GM10266 (cell line): ENCODE data around the gene GPR12.

Experiments used
- DNase-seq: peaks from one replicate; pipeline ENCODE4 v3.0.0; 2012; ENCODE audit errors: extremely low spot score
- CTCF ChIP-seq: IDR thresholded peaks from 2 replicates; pipeline ENCODE4 v1.5.1; 2012; ENCODE audit warnings: mild to moderate bottlenecking, low read depth; ENCODE audit not compliant: control insufficient read depth, insufficient read depth; ENCODE audit errors: missing control alignments

GPR12 gene

GRCh38 chr13:26760832-26761582, 421 bp upstream of the GPR12 start:
- TF ChIP-seq CTCF, result no peak

GRCh38 chr13:26759249-26759906, 1.2 kb downstream of the GPR12 start:
- no peak for TF ChIP-seq CTCF
- no peak for DNase-seq

More at GRCh38 chr13:26760832-26761582, 421 bp upstream of the GPR12 start:
- no peak for DNase-seq

- DNase-seq, result no peak
- no peak for TF ChIP-seq CTCF
These were observed 2.0 kb downstream of the GPR12 start for GRCh38 chr13:26758496-26759157.

- DNase-seq, result no peak
These were observed 3.6 kb downstream of the GPR12 start for GRCh38 chr13:26756961-26757360.

GRCh38 chr13:26752671-26753070, 7.9 kb downstream of the GPR12 start:
- no peak for TF ChIP-seq CTCF

More at GRCh38 chr13:26756961-26757360, 3.6 kb downstream of the GPR12 start:
- no peak for TF ChIP-seq CTCF

GRCh38 chr13:26749905-26750304, 10.7 kb downstream of the GPR12 start:
- TF ChIP-seq CTCF, result no peak
- DNase-seq, result no peak

More at GRCh38 chr13:26752671-26753070, 7.9 kb downstream of the GPR12 start:
- no peak for DNase-seq

- DNase-seq, result no peak
- TF ChIP-seq CTCF, result no peak
These were observed 11.3 kb downstream of the GPR12 start for GRCh38 chr13:26749285-26749684.
